ENCODE results near the gene ARSJ.
A peak's percentile ranks its signal among the peaks of the same experiment; 100 is the strongest.
"Not testable (repeated sequence)": the region's sequence is repeated elsewhere in the genome, so short reads cannot be mapped to it uniquely, and the experiment has no call there.

The ARSJ gene

DNA sequence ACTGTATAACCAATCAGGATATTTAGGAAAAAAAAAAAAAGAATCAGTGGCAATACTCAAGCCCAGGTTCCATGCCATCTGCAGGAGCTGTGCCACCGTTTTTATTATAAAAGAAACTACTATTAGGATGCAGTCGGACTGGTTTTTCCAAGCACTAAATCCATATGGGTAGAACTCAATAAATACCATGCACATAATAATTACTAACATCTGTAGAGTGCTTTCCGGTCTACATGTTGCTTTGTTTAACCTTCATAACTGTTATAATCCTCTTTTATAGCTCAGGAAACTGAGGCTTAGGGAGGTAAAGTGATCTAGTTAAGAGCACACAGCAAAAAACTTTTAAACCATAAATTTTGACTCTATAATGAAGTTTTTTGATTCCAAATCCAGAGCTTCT, 24.0 kb downstream of the ARSJ start:
- no peak for FAIRE-seq

DNA sequence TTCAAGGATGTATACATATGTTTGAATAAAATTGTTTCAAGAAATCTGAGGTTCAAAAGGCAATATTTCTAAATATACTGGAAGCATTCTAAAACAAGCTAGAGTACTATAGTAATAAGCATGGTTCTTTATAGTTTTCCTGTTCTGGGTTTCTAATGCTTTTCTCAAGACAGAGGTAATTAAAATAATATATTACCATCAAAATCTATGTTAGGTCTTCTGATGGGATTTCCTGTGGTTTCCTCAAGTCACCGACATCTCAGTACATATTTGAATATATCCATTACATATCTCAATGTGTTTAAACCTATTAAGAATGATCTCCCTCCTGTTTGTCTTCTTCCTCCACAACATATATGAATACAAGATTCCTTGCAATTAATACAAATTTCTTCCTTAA, 25.6 kb downstream of the ARSJ start:
- FAIRE-seq, result no peak

DNA sequence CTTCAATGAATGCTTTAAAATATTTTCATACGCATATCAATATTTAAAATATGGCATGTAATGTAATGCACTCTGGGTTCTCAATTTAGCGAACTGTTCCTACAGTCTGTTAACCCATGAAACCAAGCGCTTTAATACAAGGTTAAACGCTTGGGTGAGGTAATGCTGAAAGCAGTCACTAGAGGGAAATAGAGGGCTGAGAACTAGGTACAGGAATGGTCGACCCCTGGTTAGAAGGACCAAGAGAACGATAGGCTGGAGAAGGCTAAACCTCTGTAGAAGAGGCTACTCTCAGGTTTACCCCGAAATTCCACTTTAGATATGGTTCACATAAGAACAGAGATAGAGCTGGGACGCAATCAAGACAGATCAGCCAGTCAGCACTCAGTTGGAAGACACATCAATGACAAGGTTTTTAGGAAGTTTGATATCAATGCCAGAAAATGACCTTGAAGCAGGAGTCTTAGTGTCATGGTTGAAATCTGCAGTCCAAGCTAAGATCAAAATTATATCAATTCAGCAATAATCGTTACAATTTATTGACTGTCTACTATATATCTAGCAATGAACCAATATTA, 26.9 kb downstream of the ARSJ start:
- FAIRE-seq, result peak; percentile 86

DNA sequence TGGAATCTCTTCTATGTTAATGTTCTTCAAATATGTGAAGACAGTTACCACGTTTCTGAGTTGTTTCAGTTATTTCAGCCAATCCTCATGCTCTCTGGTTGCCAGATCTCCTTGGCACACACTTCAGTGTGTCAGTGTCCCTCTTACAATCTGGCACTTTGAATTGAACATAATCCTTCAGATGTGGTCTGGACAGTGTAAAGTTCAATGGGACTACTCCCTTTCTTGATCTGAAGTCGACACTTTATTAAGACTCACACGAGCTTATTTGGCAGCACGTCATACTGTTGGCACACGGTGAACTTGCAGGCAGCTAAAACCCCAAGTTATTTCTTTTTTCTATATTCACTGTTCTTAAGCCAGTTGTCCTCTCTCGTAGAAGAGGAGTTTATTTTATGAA, 28.2 kb downstream of the ARSJ start:
- no peak for FAIRE-seq

DNA sequence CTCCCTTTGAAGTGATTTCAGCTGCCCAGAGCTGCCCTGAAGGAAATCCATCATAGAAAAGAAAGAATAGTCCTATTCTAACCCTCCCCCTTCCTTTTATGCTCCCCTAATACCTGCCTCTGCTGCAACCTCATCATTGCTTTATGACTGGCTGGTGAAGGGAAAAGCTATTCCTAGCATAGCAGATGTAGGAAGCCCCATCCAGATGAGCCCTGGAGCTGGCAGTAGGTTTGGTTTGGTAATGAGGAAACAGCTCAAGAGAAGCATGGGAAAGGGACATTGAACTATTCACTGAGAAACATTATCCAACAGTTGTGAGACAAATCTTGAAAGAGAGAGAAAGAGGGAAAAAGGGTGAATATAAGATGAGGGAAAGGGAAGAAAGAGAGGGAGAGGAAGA, 29.2 kb downstream of the ARSJ start:
- FAIRE-seq, result no peak

DNA sequence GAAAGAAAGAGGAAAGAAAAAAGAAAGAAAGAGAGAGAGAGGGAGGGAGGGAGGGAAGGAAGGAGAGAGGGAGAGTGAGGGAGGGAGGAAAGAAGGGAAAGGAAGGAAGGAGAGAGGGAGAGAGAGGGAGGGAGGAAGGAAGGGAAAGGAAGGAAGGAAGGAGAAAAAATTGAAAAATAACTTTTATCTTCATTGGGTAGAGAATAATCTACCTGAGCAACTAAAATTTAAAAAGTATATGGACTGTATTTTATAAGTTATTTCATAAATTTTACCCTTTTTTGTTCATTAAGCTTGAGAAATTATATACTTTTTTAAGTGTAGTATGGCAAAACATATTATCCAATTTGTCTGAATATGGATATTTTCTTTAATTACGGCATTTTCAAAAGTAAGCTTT, 32.0 kb downstream of the ARSJ start:
- FAIRE-seq, result no peak

DNA sequence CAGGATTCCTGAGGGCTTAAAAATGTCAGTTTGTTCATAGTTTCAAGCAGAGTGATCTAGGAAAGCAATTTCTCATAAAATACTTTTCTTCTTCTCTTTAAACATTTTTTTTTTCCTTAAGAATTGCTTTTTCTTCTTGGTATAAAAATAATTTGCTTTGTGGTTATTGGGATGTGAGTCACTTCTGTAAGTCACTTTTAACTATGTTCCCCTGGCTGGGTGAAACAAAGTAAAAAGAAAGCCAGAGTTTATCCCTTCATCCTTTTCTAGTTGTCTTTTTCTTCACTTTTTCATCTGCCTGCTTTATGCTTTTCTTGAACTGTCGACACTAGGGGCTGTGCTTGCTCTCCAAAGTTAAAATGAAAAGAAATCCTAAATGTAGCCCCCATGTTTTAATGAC, 33.5 kb downstream of the ARSJ start:
- no peak for FAIRE-seq

DNA sequence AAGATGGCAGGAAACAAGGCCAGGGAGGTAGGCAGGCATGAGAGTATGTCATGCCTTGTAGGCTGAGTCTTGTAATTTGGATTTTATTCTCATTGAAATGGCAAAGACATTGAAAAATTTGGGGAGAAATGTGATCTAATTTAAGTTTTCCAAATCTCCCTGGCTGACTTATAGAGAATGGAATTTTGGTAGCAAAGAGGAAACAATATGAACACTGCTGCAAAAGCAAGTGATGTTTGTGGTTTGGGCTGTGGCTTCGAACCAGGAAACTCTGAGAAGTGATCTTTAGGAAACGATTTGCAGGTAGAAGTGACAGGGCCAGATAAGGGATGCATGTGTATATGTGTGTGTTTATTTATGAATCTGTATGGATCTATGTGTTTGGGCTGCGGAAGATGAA, 35.6 kb downstream of the ARSJ start:
- no peak for FAIRE-seq

DNA sequence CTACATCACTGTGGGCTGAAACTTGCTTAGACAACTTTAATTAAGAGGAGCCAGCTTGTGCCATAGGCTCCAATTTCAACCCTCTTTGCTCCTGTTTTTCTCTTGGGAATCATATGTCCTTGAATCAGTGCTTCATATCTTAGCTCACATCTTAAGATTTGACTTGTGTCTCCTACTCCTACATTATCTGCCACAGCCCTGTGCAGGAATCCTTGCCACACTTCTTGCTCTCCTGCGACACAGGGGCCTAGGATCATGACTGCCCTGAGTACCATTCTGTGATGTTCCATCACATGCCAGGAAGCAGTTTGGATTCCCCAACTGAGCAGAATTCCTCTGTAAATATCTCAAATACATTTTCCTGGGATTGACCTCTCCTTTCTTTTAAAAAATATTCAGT, 36.4 kb downstream of the ARSJ start:
- FAIRE-seq, result no peak

DNA sequence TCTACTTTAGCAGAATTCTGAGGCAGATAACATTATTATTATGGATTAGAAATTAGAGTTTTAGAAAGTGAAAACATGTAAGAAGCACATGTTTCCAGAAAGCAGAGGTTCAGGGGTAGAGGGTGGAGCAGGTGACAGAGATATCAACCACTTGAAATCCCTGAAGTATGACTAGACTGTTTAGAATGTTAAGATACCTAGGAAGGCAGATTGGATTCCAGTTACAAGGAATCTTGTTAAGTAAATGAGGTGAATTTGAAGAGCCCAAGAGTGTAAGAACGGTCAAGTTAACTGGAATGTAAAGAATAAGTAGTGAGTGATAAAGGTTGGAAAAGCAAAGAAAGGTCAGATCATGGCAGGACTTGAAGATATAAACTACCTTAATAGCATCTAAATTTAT, 37.6 kb downstream of the ARSJ start:
- no peak for FAIRE-seq

DNA sequence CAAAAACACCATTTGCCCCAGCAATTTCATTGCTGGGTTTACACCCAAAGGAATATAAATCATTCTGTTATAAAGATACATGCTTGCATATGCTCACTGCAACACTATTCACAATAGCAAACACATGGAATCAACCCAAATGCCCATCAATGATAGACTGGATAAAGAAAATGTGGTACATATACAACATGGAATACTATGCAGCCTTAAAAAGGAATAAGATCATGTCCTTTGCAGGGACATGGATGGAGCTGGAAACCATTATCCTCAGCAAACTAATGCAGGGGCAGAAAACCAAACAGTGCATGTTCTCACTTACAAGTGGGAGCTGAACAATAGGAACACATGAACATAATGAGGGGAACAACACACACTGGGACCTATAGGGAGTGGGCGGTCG, 39.3 kb downstream of the ARSJ start:
- not testable (repeated sequence) for FAIRE-seq

DNA sequence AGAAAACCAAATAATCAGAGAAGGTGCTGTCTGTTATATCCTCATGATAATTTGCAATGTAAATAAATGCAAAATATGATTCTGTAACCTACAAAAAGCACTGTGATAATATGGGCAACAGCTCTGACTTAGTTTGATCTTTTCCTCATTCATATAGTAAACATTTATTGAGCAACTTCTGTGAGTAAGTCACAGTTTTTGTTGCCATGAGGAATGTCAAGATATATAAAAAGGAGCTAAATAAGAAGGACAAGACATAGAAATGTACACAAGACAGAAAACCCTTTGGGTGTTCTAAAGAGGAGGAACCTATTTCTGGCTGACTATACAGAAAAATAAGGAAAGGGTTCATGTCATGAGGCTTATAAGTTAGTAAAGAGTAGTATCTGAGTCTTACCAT, 44.3 kb downstream of the ARSJ start:
- no peak for FAIRE-seq

DNA sequence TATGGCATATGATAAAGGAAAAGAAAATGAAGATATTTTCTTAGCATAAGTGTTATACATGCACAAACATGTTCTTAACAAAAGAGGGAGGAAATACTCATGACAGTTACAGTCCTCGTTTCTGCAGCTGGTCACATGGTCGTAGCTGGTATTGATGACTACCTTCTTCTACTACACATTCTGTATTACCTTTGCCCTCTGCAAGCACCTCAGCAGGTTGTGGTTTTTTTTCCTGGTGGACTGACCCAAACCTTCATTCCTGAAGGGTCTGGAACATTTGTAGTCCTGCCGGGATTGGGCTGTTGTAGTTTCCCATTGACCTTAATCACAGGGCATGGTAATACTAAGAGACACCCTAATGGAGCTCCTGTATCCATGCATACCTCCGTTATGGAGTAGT, 54.7 kb downstream of the ARSJ start:
- not testable (repeated sequence) for FAIRE-seq

DNA sequence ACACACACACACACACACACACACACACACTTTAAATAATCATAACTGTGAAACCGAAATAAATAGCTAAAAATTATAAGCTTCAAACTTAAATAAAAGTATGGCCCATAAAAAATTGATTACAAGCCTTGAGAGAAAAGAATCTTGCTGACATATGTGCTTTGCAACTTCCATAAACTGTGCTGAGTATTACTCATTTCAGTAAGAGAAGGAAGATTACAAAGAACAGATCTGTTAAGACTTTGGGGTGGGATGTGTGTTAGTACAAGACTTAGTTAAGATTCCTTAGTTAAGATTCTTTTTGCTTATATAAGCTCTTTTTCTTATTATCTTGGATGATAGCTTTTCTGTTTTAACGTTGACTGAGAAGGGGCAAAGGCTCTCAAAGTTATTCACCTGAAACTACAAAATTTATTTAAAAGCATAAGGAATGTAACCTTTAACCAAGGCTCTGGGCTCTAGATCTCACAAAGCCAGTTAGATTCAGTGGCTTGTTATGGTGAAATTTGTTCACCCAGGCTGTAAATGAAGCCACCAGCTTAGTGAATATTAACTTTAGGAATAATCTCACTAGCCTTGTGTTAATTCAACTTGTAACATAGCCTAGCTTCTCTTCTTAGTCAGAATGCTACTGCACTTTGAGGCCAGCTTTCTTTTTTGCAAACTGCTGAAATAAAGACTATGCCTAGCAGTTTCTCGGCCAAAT, 58.2 kb downstream of the ARSJ start:
- no peak for FAIRE-seq

DNA sequence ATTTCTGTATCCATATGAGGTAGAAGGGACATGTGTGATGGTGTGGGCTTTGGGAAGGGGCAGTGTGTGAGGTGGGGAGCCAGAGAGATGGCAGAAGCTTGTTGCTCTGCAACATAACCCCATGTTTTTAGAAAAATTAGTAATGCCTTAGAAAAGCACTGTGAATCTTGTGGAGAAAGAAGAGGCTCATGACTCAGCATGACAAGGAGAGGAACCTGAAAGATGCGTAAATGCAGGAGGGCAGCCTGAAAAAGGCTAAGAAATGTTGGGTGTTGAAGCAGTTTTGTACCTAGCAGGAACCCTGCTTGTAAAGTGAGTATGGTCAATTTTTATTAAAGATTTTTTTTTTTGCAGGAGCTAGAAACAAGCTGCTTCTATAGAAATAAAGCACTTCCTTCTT, 59.8 kb downstream of the ARSJ start:
- no peak for FAIRE-seq

DNA sequence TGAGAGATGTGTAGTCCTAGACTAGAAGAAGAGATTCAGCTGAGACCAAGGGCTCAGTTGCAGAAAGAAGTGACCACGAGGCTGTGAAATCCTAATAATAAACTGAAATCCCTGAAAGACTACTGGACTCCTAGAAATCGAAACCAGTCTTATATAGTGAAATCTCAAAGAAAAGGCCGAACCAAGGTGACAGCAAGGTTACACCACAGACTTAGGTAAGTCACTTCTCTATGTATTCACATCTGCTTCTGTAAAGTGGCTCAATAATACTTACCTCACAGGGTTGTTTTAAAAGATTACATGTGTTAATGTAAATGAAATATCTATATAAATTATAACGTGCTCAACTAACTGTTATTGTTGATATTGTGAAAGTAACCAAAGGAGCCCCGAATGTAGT, 60.3 kb downstream of the ARSJ start:
- FAIRE-seq, result no peak

DNA sequence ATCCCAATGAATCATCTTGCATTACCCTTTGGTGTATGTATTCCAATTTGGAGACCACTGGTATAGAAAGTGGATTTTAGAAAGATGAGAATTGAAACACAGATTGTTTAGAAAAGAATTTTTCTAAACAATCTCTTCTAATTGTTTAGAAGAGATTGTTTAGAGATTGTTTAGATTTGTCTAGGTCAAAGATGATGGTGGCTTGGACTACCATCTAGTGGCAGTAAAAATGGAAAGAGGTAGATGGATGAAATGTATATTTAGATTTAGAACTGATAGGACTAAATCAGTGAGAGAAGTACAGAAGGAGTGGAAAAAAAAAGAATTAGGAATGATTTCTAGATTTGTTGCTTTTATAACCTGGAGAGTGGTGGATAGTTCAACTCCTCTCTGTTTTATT, 70.6 kb downstream of the ARSJ start:
- no peak for FAIRE-seq

DNA sequence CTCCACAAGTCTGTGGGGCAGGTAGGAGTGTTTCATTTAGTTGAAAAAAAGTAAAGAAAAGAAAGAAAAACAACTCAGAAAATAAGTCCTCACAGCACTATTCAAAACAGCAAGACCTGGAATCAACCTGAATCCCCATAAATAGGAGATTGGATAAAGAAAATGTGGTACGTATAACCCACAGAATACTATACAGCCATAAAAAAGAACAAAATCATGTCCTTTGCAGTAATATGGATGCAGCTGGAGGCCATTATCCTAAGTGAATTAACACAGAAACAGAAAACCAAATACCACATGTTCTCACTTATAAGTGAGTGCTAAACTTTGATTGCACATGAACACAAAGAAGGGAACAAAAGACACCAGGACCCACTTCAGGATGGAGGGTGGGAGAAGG, 71.9 kb downstream of the ARSJ start:
- FAIRE-seq, result no peak

DNA sequence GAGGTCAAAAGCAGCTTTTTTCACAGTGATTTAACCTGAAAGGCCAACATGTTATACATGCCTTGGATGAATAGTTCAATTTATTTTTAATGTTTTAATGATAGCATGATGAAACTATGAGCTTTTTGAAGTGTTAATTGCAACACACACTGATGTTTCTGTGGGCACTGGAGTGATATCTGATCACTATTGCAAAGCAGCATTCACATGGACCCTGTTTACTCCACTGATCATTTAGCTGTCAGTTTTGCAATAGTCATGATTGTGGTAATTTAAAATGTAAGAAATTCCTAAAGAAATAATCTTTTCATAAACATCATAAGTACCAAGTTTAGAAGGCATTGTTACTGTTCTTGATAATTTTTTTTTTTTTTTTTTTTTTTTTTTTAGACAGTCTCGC, 74.1 kb downstream of the ARSJ start:
- no peak for FAIRE-seq

DNA sequence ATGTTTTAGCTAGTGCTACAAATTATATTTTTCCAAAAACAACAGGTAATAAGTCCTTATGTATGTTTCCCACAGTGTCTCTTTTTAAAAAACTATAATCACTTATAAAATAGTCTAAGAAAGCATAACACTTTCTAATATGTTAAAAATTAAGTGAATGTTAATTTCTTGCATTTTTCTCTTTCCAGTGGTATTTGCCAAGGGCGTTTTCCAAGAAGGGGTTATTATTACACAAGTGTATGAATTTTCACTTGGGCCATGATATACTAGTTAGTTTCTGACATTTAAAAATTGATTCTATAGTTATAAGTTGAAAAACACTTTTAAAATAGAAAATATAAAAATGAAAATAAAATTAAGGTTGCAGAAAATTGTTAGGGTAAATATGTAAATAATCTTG, 74.6 kb downstream of the ARSJ start:
- no peak for FAIRE-seq

DNA sequence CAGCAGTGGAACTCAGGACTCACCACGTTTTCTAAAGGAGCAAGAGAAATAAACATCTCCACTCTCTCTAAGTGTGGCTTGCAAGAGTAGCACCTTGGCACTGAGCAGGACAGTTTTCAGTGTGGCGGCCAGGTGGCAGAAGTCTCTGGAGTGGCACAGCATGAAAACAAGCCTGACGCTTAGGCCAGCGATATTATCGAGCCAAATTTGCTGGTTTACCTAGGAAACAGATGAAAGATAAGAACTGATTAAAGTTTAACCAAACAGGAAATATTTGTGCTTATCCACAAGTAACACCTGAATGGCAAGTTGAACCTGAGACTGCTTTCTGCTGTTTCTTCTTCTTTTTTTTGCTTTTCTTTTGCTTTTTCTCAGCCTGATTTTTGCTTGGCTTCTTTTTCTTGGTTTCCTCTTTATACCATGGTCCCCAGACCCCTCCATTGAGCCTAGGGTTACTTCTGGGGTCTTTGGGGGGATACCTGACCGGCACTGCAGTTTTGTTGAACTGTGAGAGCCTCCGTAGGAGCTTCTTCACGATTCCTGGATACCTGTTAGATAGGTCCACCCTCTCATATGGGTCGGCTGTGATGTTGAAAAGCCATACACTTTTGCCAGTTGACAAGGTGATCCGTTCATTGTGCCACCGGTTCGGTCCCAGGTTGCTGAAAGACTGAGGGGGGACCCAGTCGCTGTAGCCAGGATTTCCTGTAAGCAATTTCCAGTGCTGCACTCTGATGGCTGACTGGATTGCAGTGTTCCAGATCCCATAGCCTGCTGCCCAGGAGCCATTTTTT, 77.3 kb downstream of the ARSJ start:
- no peak for FAIRE-seq

DNA sequence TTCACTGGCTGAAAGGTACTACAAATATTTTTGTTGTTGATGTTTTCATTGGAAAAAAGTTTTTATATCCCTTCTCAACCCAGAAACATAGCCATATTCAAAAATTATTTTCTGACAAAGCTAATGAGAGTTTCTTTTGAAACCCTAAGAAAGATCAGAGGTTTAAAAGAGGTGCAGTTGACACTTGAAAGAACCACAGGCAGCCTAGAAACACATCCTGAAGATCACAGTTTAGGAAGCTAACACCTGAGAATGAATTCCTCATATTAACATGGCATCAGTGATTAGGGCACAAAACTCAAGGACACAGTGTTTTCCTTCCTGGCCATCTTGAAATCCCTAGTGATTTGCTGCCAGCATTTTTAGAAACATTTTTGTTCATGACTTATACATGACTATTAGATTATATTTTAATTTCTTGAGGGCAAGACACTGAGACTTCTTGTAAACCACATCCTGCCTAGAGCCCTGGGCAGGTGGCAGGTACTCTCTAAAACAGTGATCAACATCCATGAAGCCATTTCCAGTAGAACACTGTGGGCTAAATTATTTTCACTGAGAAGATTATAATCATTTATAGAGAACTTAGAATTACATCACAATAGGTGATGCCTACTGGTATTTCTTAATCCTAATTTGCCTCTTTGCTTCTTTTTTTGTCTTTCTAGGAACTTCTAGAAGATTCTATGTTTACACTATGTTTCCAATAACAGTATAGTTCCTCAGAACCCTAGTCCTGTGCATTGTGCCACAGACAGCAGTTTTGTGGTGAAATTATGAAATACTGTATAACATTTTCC, 80.0 kb downstream of the ARSJ start:
- FAIRE-seq, result no peak

DNA sequence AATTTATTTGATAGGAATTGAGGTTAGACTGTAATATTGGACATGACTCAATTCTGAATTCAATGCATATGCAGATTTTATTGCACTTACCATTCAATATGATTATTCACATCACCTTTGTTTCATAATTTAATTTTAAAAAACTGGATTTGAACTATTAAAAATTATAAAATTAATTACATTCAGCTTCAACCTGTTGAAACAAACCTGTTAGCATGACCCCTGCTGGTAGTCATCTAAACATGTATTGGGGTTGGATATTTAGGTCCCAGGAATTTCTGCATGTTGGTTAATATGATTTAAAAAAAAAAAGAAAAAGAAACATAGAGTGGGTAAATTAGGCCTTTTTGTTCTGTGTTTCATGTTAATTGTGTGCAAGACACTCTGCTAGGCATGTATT, 85.9 kb downstream of the ARSJ start:
- peak; percentile 11 for FAIRE-seq

DNA sequence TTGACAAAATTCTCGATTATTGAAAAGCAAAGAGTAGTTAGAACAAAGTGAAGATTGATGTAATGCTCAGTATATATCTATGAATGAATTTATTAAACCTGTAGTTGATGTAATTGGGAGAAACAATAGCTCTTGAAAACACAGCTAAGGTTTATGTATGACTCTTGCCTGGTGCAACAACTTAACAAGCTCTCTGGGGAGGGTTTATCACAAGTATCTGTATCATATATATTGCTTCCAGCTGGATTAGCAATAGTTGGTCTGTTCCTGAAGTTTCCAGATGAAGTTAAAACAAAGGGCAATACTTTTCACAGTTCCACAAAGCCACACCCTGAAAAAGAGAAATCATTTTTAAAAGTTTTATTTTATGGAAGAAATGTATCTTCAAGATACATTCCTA, 91.4 kb downstream of the ARSJ start:
- no peak for FAIRE-seq
